Gastrocnemius medialis (tissue), 4 donors: ENCODE results near the gene CRYBA1.

Experiments used
- CTCF ChIP-seq, 5 experiments: fragments of 450-650 bp in 3 of 5; fragments of 200-600 bp in 2 of 5; sonication (generic) in 2 of 5; IDR thresholded peaks in 4 of 5; conservative IDR thresholded peaks in 1 of 5; 1 replicate in 4 of 5; 2 replicates in 1 of 5; pipeline ENCODE4 v1.5.1; 2016 to 2019; ENCODE audit warnings: antibody characterized with exemption in 5 of 5, mild to moderate bottlenecking in 3 of 5, moderate library complexity in 3 of 5
- POLR2A ChIP-seq, 2 donors: fragments of 450-650 bp; IDR thresholded peaks; one replicate each; pipeline ENCODE4 v1.6.1; 2017; ENCODE audit warnings: antibody characterized with exemption in 2 of 2, mild to moderate bottlenecking in 2 of 2, moderate library complexity in 2 of 2

GRCh38 chr17:29235904-29236303 is 10.8 kb upstream of the CRYBA1 start:
- no peak for TF ChIP-seq CTCF (IDR thresholded peaks at IDR 0.05 in 4 of 5, conservative IDR thresholded peaks at IDR 0.05 in 1 of 5)
- no peak for TF ChIP-seq POLR2A (IDR thresholded peaks at IDR 0.05)
